Effector memory CD4-positive, alpha-beta T cell (primary cell): ENCODE results near the gene IL17REL.
"Not testable (repeated sequence)": the region's sequence is repeated elsewhere in the genome, so short reads cannot be mapped to it uniquely, and the experiment has no call there.

Experiments
- DNase-seq, 3 donors: peaks; one replicate each; pipeline ENCODE4 v3.0.0-alpha.2; 2020
- H3K27ac ChIP-seq: 2 replicates; pipeline ENCODE4 v1.7.0; 2013; ENCODE audit warnings: mild to moderate bottlenecking, low read length, moderate library complexity; ENCODE audit not compliant: insufficient read depth, poor library complexity, severe bottlenecking
- H3K27me3 ChIP-seq: replicated peaks from 2 replicates; pipeline ENCODE4 v1.7.0; 2013; ENCODE audit warnings: mild to moderate bottlenecking, low read length; ENCODE audit not compliant: insufficient read depth, control insufficient read depth, poor library complexity, severe bottlenecking
- H3K36me3 ChIP-seq: 2 replicates; pipeline ENCODE4 v1.7.0; 2013; ENCODE audit warnings: mild to moderate bottlenecking, low read length, moderate library complexity; ENCODE audit not compliant: control insufficient read depth, insufficient read depth
- H3K4me1 ChIP-seq: 2 replicates; pipeline ENCODE4 v1.7.0; 2013; ENCODE audit warnings: low read length, mild to moderate bottlenecking; ENCODE audit not compliant: control insufficient read depth, insufficient read depth, poor library complexity, severe bottlenecking
- H3K4me3 ChIP-seq: 2 replicates; pipeline ENCODE4 v1.7.0; 2013; ENCODE audit warnings: low read length, low read depth, mild to moderate bottlenecking; ENCODE audit not compliant: insufficient read depth, poor library complexity, severe bottlenecking
- H3K9me3 ChIP-seq: 2 replicates; pipeline ENCODE4 v1.7.0; 2013; ENCODE audit warnings: mild to moderate bottlenecking, low read length, moderate library complexity; ENCODE audit not compliant: control insufficient read depth

Gene IL17REL

DNA sequence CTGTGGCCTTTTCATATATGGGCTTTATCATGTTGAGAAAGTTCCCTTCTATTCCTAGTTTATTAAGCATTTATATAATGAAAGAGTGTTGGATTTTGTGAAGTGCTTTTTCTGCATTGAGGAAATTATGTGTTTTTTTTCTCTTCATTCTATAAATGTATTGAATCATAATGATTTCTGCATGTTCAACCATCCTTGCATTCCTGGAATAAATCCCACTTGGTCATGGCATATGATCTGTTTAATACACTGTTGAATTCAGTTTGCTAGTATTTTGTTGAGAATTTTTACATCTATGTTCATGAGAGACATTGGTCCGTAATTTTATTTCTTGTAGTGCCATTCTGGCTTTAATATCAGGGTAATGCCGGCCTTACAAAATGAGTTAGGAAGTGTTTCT is 26.2 kb downstream of the IL17REL start:
- no peak overlapping the region for H3K27ac ChIP-seq
- no peaks in the 10 kb centered on the region for H3K36me3 ChIP-seq
- no peak overlapping the region for H3K4me3 ChIP-seq
- DNase-seq, result no peak
- peaks cover 7% of the 10 kb centered on the region for H3K9me3 ChIP-seq
- peaks cover 9% of the 10 kb centered on the region for H3K4me1 ChIP-seq
- peaks cover 14% of the 10 kb centered on the region for H3K27me3 ChIP-seq

DNA sequence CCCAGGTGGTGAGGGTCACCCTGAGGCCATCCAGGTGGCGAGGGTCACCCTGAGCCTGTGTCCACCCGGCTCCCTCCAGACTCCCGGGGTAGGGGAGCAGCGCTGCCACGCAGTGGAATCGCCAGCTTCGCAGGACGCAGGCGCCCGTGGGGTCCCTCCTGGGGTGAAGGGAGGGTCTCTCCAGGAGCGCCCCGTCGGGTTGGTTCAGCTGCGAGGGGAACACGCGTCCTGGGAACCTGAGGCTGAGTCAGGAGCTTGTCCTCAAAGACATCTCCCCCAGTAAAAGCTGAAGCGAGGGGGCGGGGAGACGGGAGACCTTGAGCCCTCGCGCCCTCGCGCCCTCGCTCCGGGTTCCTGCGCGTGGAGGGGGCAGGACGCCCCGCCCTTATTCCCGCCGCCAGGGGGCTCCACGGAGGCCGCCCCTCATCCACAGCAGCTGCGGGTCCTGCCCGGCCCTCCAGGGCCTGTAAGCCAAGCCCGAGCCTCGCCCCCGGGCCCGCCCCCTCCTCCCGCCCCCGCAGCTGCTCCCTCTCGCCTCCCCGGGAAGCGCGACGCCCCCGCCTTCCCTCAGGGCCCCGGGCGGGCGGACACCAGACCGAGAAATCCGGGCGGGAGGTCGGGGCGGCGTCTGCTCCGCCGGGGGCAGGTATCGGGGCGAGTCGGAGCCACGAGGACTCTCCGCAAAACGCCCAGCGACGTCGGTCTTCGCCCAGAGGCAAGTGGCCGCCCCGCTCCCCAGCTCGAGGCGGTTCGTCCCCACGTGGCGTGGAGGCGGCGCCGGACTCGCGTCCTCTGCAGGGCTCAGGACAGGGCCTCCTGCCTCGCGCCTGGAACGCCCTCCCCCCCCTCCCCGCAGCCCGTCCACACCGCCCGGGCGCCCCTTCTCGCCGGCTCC is 29.2 kb downstream of the IL17REL start:
- Histone ChIP-seq H3K27ac (no peak overlapping the region), H3K4me1 (peaks cover 9% of the 10 kb centered on the region), H3K4me3 (peak overlapping the region; percentile 29), H3K27me3 (peaks cover 14% of the 10 kb centered on the region), H3K9me3 (peaks cover 7% of the 10 kb centered on the region), H3K36me3 (no peaks in the 10 kb centered on the region)
- DNase-seq, result no peak

DNA sequence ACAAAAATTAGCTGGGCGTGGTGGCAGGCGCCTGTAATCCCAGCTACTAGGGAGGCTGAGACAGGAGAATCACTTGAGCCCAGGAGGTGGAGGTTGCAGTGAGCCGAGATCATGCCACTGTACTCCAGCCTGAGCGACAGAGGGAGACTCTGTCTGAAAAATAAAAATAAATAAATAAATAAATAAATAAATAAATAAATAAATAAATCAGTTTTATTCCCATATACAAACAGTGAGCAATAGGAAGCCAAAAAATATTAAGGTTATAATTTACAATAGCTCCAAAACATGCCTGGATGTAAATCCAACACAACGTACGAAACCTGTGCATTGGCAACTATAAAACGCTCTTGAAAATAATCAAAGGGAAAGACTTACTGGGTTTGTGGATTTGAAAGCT is 30.8 kb downstream of the IL17REL start:
- H3K4me3 ChIP-seq, H3K4me1 ChIP-seq: not testable (repeated sequence)
- H3K27me3 ChIP-seq, result peaks cover 14% of the 10 kb centered on the region

DNA sequence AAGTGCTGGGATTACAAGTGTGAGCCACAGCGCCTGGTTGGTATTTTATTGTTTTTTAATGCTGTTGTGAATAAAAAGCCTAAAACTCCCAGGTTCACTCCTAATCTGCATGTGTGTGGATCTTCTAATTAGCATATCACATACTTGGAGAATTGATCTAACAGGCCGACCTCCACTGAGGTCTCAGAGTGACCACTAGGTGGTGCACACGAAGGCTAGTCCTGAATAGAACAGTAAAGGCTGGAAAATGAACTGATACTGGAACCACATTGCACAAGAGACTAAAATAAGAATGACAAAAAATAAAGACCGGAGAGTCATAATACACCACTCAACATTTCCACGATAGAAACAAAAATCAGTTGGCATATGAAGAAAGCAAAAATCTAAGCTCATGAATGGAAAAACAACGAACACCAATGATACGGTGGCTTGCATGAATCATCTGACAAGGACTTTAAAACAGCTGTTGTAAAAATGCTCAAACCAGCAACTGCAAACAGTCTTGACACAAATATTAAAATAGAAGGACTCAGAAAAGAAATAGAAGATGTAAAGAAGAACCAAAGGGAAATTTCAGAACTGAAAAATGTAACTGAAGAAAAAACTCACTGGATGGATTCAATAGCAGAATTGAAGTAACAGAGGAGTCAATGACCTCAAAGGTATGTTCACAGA is 32.8 kb downstream of the IL17REL start:
- H3K27ac ChIP-seq, result no peak overlapping the region
- no peak for DNase-seq
- H3K4me1 ChIP-seq, result peaks cover 22% of the 10 kb centered on the region
- H3K4me3 ChIP-seq, result no peak overlapping the region
- H3K27me3 ChIP-seq, result peaks cover 14% of the 10 kb centered on the region
- H3K9me3 ChIP-seq, result no peaks in the 10 kb centered on the region
- H3K36me3 ChIP-seq, result no peaks in the 10 kb centered on the region

More for the DNA sequence above, 30.8 kb downstream of the IL17REL start:
- DNase-seq, H3K9me3 ChIP-seq, H3K36me3 ChIP-seq, H3K27ac ChIP-seq: not testable (repeated sequence)

DNA sequence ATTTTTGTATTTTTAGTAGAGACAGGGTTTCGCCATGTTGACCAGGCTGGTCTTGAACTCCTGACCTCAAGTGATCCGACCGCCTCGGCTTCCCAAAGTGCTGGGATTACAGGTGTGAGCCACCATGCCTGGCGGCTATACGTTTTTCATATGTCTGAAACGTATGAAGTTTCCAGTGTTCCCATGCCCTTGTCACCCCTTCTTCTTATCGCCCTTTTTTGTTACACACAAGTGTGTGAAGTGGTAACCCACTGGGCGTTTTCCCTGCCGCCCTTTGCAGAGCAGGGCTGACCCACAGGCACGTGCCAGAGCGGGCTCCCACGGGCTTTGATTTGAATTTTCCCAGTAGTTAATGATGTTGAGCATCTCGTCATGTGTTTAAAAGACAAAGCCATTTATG is 35.0 kb downstream of the IL17REL start:
- H3K36me3 ChIP-seq, result no peaks in the 10 kb centered on the region
- no peak overlapping the region for H3K27ac ChIP-seq
- no peak overlapping the region for H3K4me3 ChIP-seq
- no peaks in the 10 kb centered on the region for H3K9me3 ChIP-seq
- no peaks in the 10 kb centered on the region for H3K27me3 ChIP-seq
- peaks cover 13% of the 10 kb centered on the region for H3K4me1 ChIP-seq
- no peak for DNase-seq

DNA sequence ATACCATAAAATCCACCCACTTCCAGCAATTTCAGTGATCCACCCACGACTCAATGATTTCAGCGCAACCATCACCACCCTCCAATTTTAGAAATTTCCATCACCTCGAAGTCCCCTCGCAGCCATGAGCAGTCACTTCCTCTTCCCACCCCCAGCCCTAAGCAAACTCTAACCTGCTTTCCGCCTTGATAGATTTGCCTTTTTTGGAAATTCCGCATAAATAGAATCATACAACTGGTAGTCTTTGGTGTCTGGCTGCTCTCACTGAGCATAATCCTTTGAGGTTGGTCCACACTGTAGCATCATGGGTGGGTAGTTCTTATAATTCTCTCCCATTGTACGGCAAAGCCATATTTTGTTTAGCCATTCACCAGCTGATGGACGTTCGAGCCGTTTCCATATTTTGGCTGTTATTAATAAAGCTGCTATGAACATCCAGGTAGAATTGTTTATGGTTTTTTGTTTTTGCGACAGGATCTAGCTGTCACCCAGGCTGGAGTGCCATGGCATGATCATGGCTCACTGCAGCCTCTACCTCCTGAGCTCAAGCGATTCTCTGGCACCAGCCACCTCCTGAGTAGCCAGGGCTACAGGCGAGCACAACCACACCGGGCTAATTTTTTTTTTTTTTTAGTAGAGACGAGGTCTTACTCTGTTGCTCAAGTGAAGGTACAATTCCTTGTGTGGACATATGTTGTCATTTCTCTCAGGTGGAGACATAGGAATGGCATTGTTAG is 36.0 kb downstream of the IL17REL start:
- Histone ChIP-seq H3K36me3 (no peaks in the 10 kb centered on the region), H3K4me1 (peaks cover 19% of the 10 kb centered on the region), H3K27ac (peak overlapping the region; percentile 13), H3K4me3 (no peak overlapping the region), H3K27me3 (no peaks in the 10 kb centered on the region), H3K9me3 (no peaks in the 10 kb centered on the region)
- DNase-seq, result no peak

DNA sequence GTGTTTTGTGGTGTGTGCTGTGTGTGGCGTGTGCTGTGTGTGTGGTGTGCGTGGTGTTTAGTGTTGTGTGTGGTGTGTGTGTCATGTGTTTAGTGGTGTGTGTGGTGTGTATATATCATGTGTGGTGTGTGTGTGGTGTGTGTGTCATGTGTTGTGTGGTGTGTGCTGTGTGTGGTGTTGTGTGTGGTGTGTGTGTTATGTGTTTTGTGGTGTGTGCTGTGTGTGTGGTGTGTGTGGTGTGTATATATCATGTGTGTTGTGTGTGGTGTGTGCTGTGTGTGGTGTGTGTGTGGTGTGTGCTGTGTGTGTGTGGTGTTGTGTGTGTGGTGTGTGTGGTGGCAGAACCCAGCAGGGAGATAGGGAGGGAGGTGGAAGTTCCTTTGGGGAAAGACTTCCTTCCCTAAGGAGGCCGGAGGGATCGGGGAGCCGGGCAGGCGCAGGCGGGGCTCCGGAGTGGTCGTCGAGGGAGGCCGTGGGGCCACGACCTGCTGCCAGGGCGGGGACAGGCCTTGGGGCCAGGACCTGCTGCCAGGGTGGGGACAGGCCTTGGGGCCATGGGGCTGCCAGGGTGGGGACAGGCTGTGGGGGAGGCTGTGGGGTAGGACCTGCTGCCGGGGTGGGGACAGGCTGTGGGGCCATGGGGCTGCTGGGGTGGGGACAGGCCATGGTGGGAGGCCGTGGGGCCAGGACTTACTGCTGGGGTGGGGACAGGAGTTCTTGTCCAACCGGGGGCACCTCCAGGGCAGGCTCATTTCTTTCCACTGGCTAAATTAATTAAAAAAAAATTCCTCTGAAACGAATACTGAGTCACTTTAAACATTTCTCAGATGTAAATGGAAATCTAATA is 36.8 kb downstream of the IL17REL start:
- Histone ChIP-seq H3K9me3 (no peaks in the 10 kb centered on the region), H3K27ac (peak overlapping the region; percentile 51), H3K4me3 (no peak overlapping the region), H3K36me3 (no peaks in the 10 kb centered on the region), H3K27me3 (no peaks in the 10 kb centered on the region), H3K4me1 (peaks cover 26% of the 10 kb centered on the region)
- no peak for DNase-seq

DNA sequence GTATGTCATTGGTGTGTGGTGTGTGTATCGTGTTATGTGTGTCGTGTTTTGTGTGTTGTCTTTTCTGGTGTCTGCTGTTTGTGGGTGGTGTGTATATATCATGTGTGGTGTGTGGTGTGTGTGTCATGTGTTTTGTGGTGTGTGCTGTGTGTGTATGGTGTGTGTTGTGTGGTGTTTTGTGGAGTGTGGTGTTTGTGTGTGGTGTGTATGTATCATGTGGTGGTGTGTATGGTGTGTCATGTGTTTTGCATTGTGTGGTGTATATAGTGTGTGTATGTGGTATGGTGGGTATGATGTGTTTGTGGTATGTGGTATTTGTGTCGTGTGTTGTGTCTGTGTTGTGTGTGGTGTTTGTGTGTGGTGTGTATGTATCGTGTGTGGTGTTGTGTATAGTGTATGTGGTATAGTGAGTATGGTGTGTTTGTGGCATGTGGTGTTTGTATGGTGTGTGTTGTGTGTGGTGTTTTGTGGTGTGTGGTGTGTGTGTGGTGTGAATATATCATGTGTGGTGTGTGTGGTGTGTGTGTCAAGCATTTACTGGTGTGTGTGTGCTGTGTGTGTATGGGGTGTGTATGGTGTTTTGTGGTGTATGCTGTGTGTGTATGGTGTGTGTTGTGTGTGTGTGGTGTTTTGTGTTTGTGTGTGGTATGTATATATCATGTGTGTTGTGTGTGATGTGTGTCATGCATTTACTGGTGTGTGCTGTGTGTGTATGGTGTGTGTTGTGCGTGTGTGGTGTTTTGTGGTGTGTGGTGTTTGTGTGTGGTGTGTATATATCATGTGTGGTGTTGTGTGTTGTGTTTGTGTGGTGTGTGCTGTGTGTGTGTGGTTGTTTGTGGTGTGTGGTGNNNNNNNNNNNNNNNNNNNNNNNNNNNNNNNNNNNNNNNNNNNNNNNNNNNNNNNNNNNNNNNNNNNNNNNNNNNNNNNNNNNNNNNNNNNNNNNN is 39.3 kb downstream of the IL17REL start:
- Histone ChIP-seq H3K36me3 (no peaks in the 10 kb centered on the region), H3K4me1 (peaks cover 34% of the 10 kb centered on the region), H3K27me3 (no peaks in the 10 kb centered on the region), H3K9me3 (no peaks in the 10 kb centered on the region), H3K4me3 (no peak overlapping the region), H3K27ac (no peak overlapping the region)
- DNase-seq, result no peak
